GM12878 (cell line): ENCODE results near the gene COL21A1. TPM values are rescaled to one million over a fixed set of nuclear protein-coding genes. Genes with fewer than 3 reads are reported as not detected.

Experiments used
- ATAC-seq: fragments of 200-7000 bp; cut with Tn5 transposase; 3 replicates; pipeline ENCODE4 v1.9.1; 2020; ENCODE audit warnings: mild to moderate bottlenecking, moderate library complexity
- BruUV-seq: library from RNA; stranded (reverse); fragments of 400-500 nt; replicated peaks from 2 replicates; lab custom pipeline; 2021; lab: Mats Ljungman, UMichigan
- CTCF ChIA-PET: fragments of 300-600 bp; sonication (Branson Sonifier 250); formaldehyde crosslinking; extraction: SDS; loops from one replicate; lab custom pipeline; 2021; ENCODE audit warnings: inconsistent platforms; lab: Yijun Ruan, JAX
- POLR2A ChIA-PET: fragments of 350-600 bp; formaldehyde crosslinking; extraction: SDS; loops from one replicate; lab custom pipeline; 2021; ENCODE audit warnings: inconsistent platforms; lab: Charles Lee
- RAD21 ChIA-PET: fragments of 300-600 bp; sonication (Branson Sonifier 250); formaldehyde crosslinking; loops from one replicate; lab custom pipeline; 2023; ENCODE audit warnings: antibody characterized with exemption; ENCODE audit not compliant: unreplicated experiment; lab: Charles Lee
- SMC1A ChIA-PET: fragments of 300-600 bp; sonication (Branson Sonifier 250); formaldehyde crosslinking; loops from one replicate; lab custom pipeline; 2023; ENCODE audit not compliant: unreplicated experiment, uncharacterized antibody; lab: Charles Lee
- DNase-seq: peaks from one replicate; pipeline ENCODE4 v3.0.0-alpha.2; 2011; ENCODE audit warnings: low read depth, low spot score
- FAIRE-seq: peaks from 3 replicates; lab custom pipeline; 2011; peaks lifted over from hg19 to GRCh38; lab: Jason Lieb, UNC
- H2AFZ ChIP-seq: 2 replicates; pipeline ENCODE4 v1.6.0; 2011; ENCODE audit warnings: low read depth, low read length, control low read depth; ENCODE audit not compliant: control insufficient read depth
- H3K27ac ChIP-seq: 2 replicates; pipeline ENCODE4 v1.5.1; 2011; ENCODE audit warnings: control low read depth; ENCODE audit not compliant: control insufficient read depth, insufficient read depth
- H3K27me3 ChIP-seq, 2 experiments: replicated peaks in 1 of 2; 2 replicates each; pipeline versions ENCODE4 v1.6.0 to v1.6.1; 2011; ENCODE audit warnings: low read length in 1 of 2; ENCODE audit not compliant: control insufficient read depth in 2 of 2, insufficient read depth in 2 of 2
- H3K36me3 ChIP-seq, 2 experiments: 2 replicates each; pipeline ENCODE4 v1.5.1; 2011; ENCODE audit warnings: low read length in 1 of 2; ENCODE audit not compliant: control insufficient read depth in 2 of 2, insufficient read depth in 2 of 2
- H3K4me1 ChIP-seq: 2 replicates; pipeline ENCODE4 v1.6.1; 2011; ENCODE audit warnings: mild to moderate bottlenecking, low read length, moderate library complexity, mixed read lengths; ENCODE audit not compliant: control insufficient read depth, insufficient read depth
- H3K4me2 ChIP-seq: 2 replicates; pipeline ENCODE4 v1.6.0; 2011; ENCODE audit warnings: control low read depth; ENCODE audit not compliant: control insufficient read depth, insufficient read depth
- H3K4me3 ChIP-seq: fragments of 200-600 bp; sonication (generic); 2 replicates; pipeline ENCODE4 v1.5.1; 2016
- H3K79me2 ChIP-seq: 2 replicates; pipeline ENCODE4 v1.6.0; 2011; ENCODE audit warnings: low read length; ENCODE audit not compliant: control insufficient read depth, insufficient read depth
- H3K9ac ChIP-seq: 2 replicates; pipeline ENCODE4 v1.8.0; 2011; ENCODE audit warnings: low read length, control low read depth, mixed read lengths; ENCODE audit not compliant: control insufficient read depth, insufficient read depth
- H3K9me3 ChIP-seq: replicated peaks from 3 replicates; pipeline ENCODE4 v1.5.1; 2011; ENCODE audit warnings: mild to moderate bottlenecking, low read length; ENCODE audit not compliant: control insufficient read depth, insufficient read depth
- H4K20me1 ChIP-seq: 2 replicates; pipeline ENCODE4 v1.6.0; 2011; ENCODE audit not compliant: control insufficient read depth, insufficient read depth
- EZH2 ChIP-seq: IDR thresholded peaks from 2 replicates; pipeline ENCODE4 v1.6.1; 2012; ENCODE audit warnings: low read depth, mild to moderate bottlenecking, control low read depth, inconsistent platforms, low read length, borderline replicate concordance; ENCODE audit not compliant: control insufficient read depth
- HDGF ChIP-seq: fragments of 450-650 bp; IDR thresholded peaks from 2 replicates; pipeline ENCODE4 v1.6.1; 2016; ENCODE audit warnings: antibody characterized with exemption
- MEF2B ChIP-seq: fragments of 450-650 bp; IDR thresholded peaks from 2 replicates; pipeline ENCODE4 v1.6.1; 2018; ENCODE audit warnings: mild to moderate bottlenecking, moderate library complexity; ENCODE audit not compliant: partially characterized antibody, poor library complexity, severe bottlenecking
- MTA2 ChIP-seq: fragments of 450-650 bp; IDR thresholded peaks from 2 replicates; pipeline ENCODE4 v1.6.1; 2016; ENCODE audit warnings: low read depth, mild to moderate bottlenecking, moderate library complexity
- MYB ChIP-seq: fragments of 150-350 bp; IDR thresholded peaks from 2 replicates; pipeline ENCODE4 v1.6.1; 2014; ENCODE audit warnings: mild to moderate bottlenecking, low read depth, low read length, borderline replicate concordance
- NFXL1 ChIP-seq: fragments of 450-650 bp; IDR thresholded peaks from 2 replicates; pipeline ENCODE4 v1.6.1; 2017; ENCODE audit warnings: antibody characterized with exemption, mild to moderate bottlenecking, borderline replicate concordance
- POLR2A ChIP-seq: IDR thresholded peaks from 2 replicates; pipeline ENCODE4 v1.6.1; 2011; ENCODE audit warnings: low read depth, mild to moderate bottlenecking, low read length
- POU2F2 ChIP-seq: IDR thresholded peaks from 3 replicates; pipeline ENCODE4 v1.6.1; 2011; ENCODE audit warnings: low read depth, mild to moderate bottlenecking, low read length, borderline replicate concordance
- RELA ChIP-seq: fragments of 450-650 bp; IDR thresholded peaks from 2 replicates; pipeline ENCODE4 v1.8.0; 2014; ENCODE audit warnings: borderline replicate concordance; ENCODE audit not compliant: partially characterized antibody
- SMC3 ChIP-seq: IDR thresholded peaks from 2 replicates; pipeline ENCODE4 v1.6.1; 2011; ENCODE audit warnings: low read length, improper control_type of control experiment, borderline replicate concordance
- SUZ12 ChIP-seq: fragments of 200-600 bp; sonication (generic); IDR thresholded peaks from one replicate; pipeline ENCODE4 v1.6.1; 2018; ENCODE audit warnings: antibody characterized with exemption, mild to moderate bottlenecking; ENCODE audit not compliant: unreplicated experiment
- WGBS: methylation state at CpG from one replicate; pipeline ENCODE4 v1.1.6; 2016; ENCODE audit warnings: low lambda C conversion rate; ENCODE audit not compliant: insufficient replicate concordance, insufficient coverage; ENCODE audit errors: missing lambda C conversion rate; 5-methylcytosine and 5-hydroxymethylcytosine counted together
- in situ Hi-C: fragments of 300-500 bp; cut with MboI; formaldehyde crosslinking; loops from 9 replicates; pipeline ENCODE4 v1.14.3; 2018; ENCODE audit warnings: mixed read lengths
- intact Hi-C: fragments of 100-400 bp; cut with micrococcal nuclease; formaldehyde crosslinking; loops from one replicate; pipeline ENCODE4 v1.14.2; 2022; ENCODE audit not compliant: unreplicated experiment
- polyA plus RNA-seq, 11 experiments: library from polyadenylated mRNA; depleted of rRNA in 4 of 11; unstranded in 6 of 11; stranded (reverse) in 5 of 11; fragments of >200 nt; fragmentation: Nextera tagmentation in 4 of 11; fragmentation: Illumina TruSeq in 1 of 11; extraction: Ambion mirVana in 4 of 11; extraction: Trizol in 1 of 11; gene quantifications; 1 replicate in 1 of 11; 2 replicates in 10 of 11; pipeline versions ENCODE4 v1.2.1 to v1.2.3, GENCODE V29; 2011 to 2016; ENCODE audit warnings: inconsistent platforms in 2 of 11, missing spikeins in 2 of 11, low read depth in 1 of 11
- total RNA-seq, 4 experiments: library from RNA; depleted of rRNA in 3 of 4; stranded (reverse); fragments of >200 nt in 3 of 4; fragmentation: Illumina TruSeq in 1 of 4; extraction: Trizol in 1 of 4; gene quantifications; 2 replicates each; pipeline versions ENCODE4 v1.2.1 to v1.2.3, GENCODE V29; 2013 to 2021
- TF ChIP-seq, protein P1 (sequence below): fragments of 450-650 bp; IDR thresholded peaks from 2 replicates; pipeline ENCODE4 v1.6.1; 2017; ENCODE audit warnings: mild to moderate bottlenecking, moderate library complexity
- TF ChIP-seq, protein P2 (sequence below): fragments of 450-650 bp; IDR thresholded peaks from 2 replicates; pipeline ENCODE4 v1.6.1; 2016; ENCODE audit warnings: mild to moderate bottlenecking, moderate library complexity, borderline replicate concordance
- TF ChIP-seq, protein P3 (sequence below): fragments of 450-650 bp; IDR thresholded peaks from 2 replicates; pipeline ENCODE4 v1.6.1; 2018; ENCODE audit warnings: mild to moderate bottlenecking, low read depth, moderate library complexity; ENCODE audit not compliant: partially characterized antibody

The COL21A1 gene
- total and polyA plus RNA-seq, 10 of the 15 experiments (the other 5 are each of a cell fraction or from before 2014, with no cell fraction given) = 0.10 TPM; not detected in 9

DNA sequence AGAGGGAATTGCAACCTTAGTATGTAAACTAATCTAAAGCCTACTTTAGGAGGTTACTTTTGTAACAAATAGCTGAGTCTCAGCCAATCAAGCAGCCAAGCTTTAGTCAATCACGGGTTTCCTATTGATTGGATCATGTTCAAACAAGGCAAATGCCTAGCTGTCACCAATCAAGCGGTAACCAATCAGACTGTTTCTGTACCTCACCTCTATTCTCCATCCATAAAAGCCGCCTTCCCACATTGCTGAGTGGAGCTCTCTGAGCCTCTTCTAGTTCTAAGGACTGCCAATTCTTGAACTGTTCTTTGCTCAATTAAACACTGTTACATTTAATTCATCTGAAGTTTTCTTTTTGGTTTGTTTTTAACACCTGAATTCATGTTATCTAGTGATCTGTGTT, 223.6 kb downstream of the COL21A1 start:
- no peak overlapping the region for H3K9ac ChIP-seq
- no peaks in the 10 kb centered on the region for H3K36me3 ChIP-seq
- WGBS = 21% methylated on average over 3 of the region's 3 CpGs
- no peak overlapping the region for H3K4me2 ChIP-seq
- no peak overlapping the region for H3K27ac ChIP-seq
- H3K27me3 ChIP-seq = no peaks in the 10 kb centered on the region
- ChIA-PET POLR2A (no interaction called here), RAD21 (no interaction called here), SMC1A (no interaction called here), CTCF (no interaction called here)
- FAIRE-seq (no peak), DNase-seq (no peak), ATAC-seq (no peak)
- no peaks in the 10 kb centered on the region for H3K79me2 ChIP-seq
- H3K4me1 ChIP-seq = no peaks in the 10 kb centered on the region
- no peaks in the 10 kb centered on the region for H3K9me3 ChIP-seq
- intact Hi-C loops = no loop called here
- H3K4me3 ChIP-seq = no peak overlapping the region
- BruUV-seq = no TSS peak
- in situ Hi-C loops = no loop called here
- H2AFZ ChIP-seq = no peak overlapping the region
- no peaks in the 10 kb centered on the region for H4K20me1 ChIP-seq
- no peak for TF ChIP-seq MEF2B
- no peak for TF ChIP-seq POLR2A
- TF ChIP-seq MYB = no peak
- TF ChIP-seq RELA = no peak
- TF ChIP-seq, protein P1, sequence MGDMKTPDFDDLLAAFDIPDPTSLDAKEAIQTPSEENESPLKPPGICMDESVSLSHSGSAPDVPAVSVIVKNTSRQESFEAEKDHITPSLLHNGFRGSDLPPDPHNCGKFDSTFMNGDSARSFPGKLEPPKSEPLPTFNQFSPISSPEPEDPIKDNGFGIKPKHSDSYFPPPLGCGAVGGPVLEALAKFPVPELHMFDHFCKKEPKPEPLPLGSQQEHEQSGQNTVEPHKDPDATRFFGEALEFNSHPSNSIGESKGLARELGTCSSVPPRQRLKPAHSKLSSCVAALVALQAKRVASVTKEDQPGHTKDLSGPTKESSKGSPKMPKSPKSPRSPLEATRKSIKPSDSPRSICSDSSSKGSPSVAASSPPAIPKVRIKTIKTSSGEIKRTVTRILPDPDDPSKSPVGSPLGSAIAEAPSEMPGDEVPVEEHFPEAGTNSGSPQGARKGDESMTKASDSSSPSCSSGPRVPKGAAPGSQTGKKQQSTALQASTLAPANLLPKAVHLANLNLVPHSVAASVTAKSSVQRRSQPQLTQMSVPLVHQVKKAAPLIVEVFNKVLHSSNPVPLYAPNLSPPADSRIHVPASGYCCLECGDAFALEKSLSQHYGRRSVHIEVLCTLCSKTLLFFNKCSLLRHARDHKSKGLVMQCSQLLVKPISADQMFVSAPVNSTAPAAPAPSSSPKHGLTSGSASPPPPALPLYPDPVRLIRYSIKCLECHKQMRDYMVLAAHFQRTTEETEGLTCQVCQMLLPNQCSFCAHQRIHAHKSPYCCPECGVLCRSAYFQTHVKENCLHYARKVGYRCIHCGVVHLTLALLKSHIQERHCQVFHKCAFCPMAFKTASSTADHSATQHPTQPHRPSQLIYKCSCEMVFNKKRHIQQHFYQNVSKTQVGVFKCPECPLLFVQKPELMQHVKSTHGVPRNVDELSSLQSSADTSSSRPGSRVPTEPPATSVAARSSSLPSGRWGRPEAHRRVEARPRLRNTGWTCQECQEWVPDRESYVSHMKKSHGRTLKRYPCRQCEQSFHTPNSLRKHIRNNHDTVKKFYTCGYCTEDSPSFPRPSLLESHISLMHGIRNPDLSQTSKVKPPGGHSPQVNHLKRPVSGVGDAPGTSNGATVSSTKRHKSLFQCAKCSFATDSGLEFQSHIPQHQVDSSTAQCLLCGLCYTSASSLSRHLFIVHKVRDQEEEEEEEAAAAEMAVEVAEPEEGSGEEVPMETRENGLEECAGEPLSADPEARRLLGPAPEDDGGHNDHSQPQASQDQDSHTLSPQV = no peak
- TF ChIP-seq MTA2 = no peak
- no peak for TF ChIP-seq SMC3
- TF ChIP-seq POU2F2 = no peak
- TF ChIP-seq NFXL1 = no peak
- TF ChIP-seq, protein P2, sequence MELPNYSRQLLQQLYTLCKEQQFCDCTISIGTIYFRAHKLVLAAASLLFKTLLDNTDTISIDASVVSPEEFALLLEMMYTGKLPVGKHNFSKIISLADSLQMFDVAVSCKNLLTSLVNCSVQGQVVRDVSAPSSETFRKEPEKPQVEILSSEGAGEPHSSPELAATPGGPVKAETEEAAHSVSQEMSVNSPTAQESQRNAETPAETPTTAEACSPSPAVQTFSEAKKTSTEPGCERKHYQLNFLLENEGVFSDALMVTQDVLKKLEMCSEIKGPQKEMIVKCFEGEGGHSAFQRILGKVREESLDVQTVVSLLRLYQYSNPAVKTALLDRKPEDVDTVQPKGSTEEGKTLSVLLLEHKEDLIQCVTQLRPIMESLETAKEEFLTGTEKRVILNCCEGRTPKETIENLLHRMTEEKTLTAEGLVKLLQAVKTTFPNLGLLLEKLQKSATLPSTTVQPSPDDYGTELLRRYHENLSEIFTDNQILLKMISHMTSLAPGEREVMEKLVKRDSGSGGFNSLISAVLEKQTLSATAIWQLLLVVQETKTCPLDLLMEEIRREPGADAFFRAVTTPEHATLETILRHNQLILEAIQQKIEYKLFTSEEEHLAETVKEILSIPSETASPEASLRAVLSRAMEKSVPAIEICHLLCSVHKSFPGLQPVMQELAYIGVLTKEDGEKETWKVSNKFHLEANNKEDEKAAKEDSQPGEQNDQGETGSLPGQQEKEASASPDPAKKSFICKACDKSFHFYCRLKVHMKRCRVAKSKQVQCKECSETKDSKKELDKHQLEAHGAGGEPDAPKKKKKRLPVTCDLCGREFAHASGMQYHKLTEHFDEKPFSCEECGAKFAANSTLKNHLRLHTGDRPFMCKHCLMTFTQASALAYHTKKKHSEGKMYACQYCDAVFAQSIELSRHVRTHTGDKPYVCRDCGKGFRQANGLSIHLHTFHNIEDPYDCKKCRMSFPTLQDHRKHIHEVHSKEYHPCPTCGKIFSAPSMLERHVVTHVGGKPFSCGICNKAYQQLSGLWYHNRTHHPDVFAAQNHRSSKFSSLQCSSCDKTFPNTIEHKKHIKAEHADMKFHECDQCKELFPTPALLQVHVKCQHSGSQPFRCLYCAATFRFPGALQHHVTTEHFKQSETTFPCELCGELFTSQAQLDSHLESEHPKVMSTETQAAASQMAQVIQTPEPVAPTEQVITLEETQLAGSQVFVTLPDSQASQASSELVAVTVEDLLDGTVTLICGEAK = no peak
- TF ChIP-seq, protein P3, sequence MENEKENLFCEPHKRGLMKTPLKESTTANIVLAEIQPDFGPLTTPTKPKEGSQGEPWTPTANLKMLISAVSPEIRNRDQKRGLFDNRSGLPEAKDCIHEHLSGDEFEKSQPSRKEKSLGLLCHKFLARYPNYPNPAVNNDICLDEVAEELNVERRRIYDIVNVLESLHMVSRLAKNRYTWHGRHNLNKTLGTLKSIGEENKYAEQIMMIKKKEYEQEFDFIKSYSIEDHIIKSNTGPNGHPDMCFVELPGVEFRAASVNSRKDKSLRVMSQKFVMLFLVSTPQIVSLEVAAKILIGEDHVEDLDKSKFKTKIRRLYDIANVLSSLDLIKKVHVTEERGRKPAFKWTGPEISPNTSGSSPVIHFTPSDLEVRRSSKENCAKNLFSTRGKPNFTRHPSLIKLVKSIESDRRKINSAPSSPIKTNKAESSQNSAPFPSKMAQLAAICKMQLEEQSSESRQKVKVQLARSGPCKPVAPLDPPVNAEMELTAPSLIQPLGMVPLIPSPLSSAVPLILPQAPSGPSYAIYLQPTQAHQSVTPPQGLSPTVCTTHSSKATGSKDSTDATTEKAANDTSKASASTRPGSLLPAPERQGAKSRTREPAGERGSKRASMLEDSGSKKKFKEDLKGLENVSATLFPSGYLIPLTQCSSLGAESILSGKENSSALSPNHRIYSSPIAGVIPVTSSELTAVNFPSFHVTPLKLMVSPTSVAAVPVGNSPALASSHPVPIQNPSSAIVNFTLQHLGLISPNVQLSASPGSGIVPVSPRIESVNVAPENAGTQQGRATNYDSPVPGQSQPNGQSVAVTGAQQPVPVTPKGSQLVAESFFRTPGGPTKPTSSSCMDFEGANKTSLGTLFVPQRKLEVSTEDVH = no peak
- no peak for TF ChIP-seq SUZ12
- TF ChIP-seq EZH2 = no peak
- TF ChIP-seq HDGF = no peak
